Esophagus muscularis mucosa (tissue), 4 donors: ENCODE measurements around the gene RASSF3. TPM values are rescaled to one million over a fixed set of nuclear protein-coding genes. Genes with fewer than 3 reads are reported as not detected.

Experiments used
- DNase-seq: peaks from one replicate; pipeline ENCODE4 v3.0.0-alpha.2; 2017; ENCODE audit errors: extremely low spot score
- H3K27ac ChIP-seq, 4 donors: fragments of 200-600 bp; sonication (generic); replicated peaks in 1 of 4; 1 replicate in 3 of 4; 2 replicates in 1 of 4; pipeline ENCODE4 v1.5.1; 2016 to 2019; ENCODE audit warnings: mild to moderate bottlenecking in 1 of 4
- H3K27me3 ChIP-seq, 4 donors: fragments of 200-600 bp; sonication (generic); one replicate each; pipeline versions ENCODE4 v1.5.1 to v1.6.0; 2016 to 2019
- H3K36me3 ChIP-seq, 4 donors: fragments of 200-600 bp; sonication (generic); one replicate each; pipeline ENCODE4 v1.5.1; 2016 to 2019
- H3K4me1 ChIP-seq, 4 donors: fragments of 200-600 bp; sonication (generic); one replicate each; pipeline ENCODE4 v1.5.1; 2016 to 2019
- H3K4me3 ChIP-seq, 4 donors: fragments of 200-600 bp; sonication (generic); 1 replicate in 2 of 4; 2 replicates in 2 of 4; pipeline ENCODE4 v1.5.1; 2016 to 2019; ENCODE audit warnings: mild to moderate bottlenecking in 4 of 4, moderate library complexity in 1 of 4
- H3K9me3 ChIP-seq, 4 donors: fragments of 200-600 bp; sonication (generic); 1 replicate in 3 of 4; 2 replicates in 1 of 4; pipeline ENCODE4 v1.5.1; 2016 to 2019
- CTCF ChIP-seq, 3 experiments: fragments of 200-600 bp in 2 of 3; fragments of 450-650 bp in 1 of 3; sonication (generic) in 2 of 3; IDR thresholded peaks; one replicate each; pipeline ENCODE4 v1.5.1; 2017 to 2019; ENCODE audit warnings: antibody characterized with exemption in 3 of 3, mild to moderate bottlenecking in 2 of 3, moderate library complexity in 1 of 3
- EP300 ChIP-seq: sonication (generic); formaldehyde crosslinking; IDR thresholded peaks from one replicate; pipeline ENCODE4 v1.6.1; 2017; ENCODE audit warnings: antibody characterized with exemption
- POLR2A ChIP-seq: fragments of 450-650 bp; IDR thresholded peaks from one replicate; pipeline ENCODE4 v1.6.1; 2017; ENCODE audit warnings: antibody characterized with exemption, moderate library complexity, mild to moderate bottlenecking, low read depth
- POLR2AphosphoS5 ChIP-seq, 2 donors: sonication (generic); formaldehyde crosslinking; IDR thresholded peaks; one replicate each; pipeline ENCODE4 v1.6.1; 2017; ENCODE audit warnings: antibody characterized with exemption in 2 of 2
- WGBS: methylation state at CpG from one replicate; pipeline ENCODE4 v1.1.5; 2018; 5-methylcytosine and 5-hydroxymethylcytosine counted together
- intact Hi-C: fragments of 100-400 bp; cut with DNase I; formaldehyde crosslinking; loops from one replicate; pipeline ENCODE4 v1.15.1; 2023
- total RNA-seq, 4 donors: library from RNA; depleted of rRNA; stranded (reverse); fragments of >200 nt; gene quantifications; one replicate each; pipeline versions ENCODE4 v1.1.0 to v1.2.1, GENCODE V29; 2016

RASSF3 gene
- total RNA-seq, 4 donors from 2014 or later = 124 to 299 (median 229) TPM

- peaks cover 7 to 39% (median 20%) of the 10 kb centered on the region in 4 donors for H3K36me3 ChIP-seq
- DNase-seq = no peak
- H3K27me3 ChIP-seq = no peaks in the 10 kb centered on the region
- 38% methylated on average over 1 of the region's 1 CpG for WGBS
- intact Hi-C loops = loop anchor here (2.0 to 5.0 kb wide), 2 partner anchors 147 to 244 kb away; partner anchors contain the start of gene TBK1
- no peaks in the 10 kb centered on the region for H3K9me3 ChIP-seq
- H3K27ac ChIP-seq = peak overlapping the region; percentile 22 to 44 (median 40)
- no peak for TF ChIP-seq POLR2A
- peak; percentile 45 to 59 (median 48) for TF ChIP-seq CTCF (IDR thresholded peaks at IDR 0.05)
- no peak for TF ChIP-seq EP300
- peak in 1 of 2 donors; percentile 10 for TF ChIP-seq POLR2AphosphoS5 (IDR thresholded peaks at IDR 0.05)
- H3K4me3 ChIP-seq = no peak overlapping the region
- peaks cover 16 to 51% (median 40%) of the 10 kb centered on the region in 4 donors for H3K4me1 ChIP-seq
Observed at GRCh38 chr12:64696080-64696741, 85.9 kb downstream of the RASSF3 start.

DNA sequence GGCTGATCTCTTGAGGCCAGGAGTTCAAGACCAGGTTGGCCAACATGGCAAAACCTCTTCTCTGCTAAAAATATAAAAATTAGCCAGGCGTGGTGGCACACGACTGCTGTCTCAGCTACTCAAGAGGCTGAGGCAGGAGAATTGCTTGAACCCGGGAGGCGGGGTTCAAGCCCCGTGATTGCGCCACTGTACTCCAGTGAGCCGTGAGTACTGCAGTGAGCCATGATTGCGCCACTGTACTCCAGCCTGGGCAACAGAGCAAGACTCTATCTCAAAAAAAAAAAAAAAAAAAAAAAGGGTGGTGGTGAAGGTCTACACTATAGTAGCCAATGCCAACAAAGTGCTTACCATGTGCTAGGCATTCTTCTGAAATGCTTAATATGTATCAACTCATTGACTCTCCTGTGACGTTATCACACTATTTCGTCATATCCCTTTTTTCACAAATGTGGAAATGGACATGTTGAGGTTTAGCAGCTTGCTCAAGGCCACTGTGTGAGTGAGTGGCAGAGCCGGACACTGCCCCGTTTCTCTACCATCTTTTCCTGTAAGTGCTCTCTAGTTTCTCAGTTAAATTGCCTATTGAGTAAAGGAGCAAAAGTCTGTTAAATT, 89.3 kb downstream of the RASSF3 start:
- H3K27me3 ChIP-seq = no peaks in the 10 kb centered on the region
- DNase-seq = no peak
- intact Hi-C loops = loop anchor here (5.0 kb wide), 1 partner anchor 247 kb away; the partner anchor contains the start of gene TBK1
- H3K36me3 ChIP-seq = peaks cover 7 to 25% (median 13%) of the 10 kb centered on the region in 4 donors
- no peak overlapping the region for H3K4me3 ChIP-seq
- no peak overlapping the region for H3K27ac ChIP-seq
- TF ChIP-seq CTCF (IDR thresholded peaks at IDR 0.05) = no peak
- TF ChIP-seq POLR2AphosphoS5 (IDR thresholded peaks at IDR 0.05) = no peak
- TF ChIP-seq EP300 = no peak
- TF ChIP-seq POLR2A = no peak
- H3K9me3 ChIP-seq = no peaks in the 10 kb centered on the region
- H3K4me1 ChIP-seq = peaks cover 16 to 36% (median 26%) of the 10 kb centered on the region in 4 donors
- WGBS = 80% methylated on average over 12 of the region's 12 CpGs

DNA sequence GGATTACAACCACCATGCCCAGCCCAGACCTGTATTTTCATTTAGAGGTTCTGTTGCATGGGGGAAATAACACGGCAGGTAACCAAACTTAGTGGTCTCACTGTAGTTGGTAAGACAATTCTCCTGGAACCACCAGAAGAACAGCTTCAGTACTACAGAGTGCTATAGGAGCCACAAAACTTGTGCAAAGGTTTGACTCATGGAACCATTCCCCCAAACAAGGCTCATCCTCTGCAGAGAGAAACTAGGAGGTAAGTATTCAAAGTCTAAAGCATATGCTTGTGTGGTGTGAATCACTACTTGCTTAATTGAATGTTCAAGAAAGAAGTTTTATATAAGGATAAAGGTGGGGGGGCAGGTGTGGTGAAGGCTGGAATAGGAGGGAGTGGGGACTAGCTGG, 90.2 kb downstream of the RASSF3 start:
- 75% methylated on average over 1 of the region's 1 CpG for WGBS

DNA sequence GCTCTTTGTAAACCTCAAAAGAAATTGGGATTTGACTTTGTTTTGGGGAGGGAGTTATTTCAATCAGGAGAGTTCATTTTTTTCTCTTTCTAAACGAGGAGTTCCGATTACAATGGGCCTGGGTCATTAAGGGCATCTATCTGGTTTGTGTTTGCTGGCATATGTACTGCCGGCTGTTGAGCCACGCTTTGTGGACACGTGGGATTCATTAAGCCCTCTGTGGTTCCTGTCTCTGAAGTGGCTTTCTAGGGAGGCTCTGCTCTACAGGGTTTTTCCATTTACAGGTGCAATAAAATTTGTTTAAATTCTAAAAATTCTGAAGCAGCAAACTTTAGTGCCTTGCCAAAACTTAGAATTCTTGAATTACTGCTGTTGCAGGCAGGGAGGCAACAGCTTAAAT, 91.0 kb downstream of the RASSF3 start:
- DNase-seq = no peak
- WGBS = 66% methylated on average over 5 of the region's 5 CpGs
- TF ChIP-seq EP300 (no peak), POLR2AphosphoS5 (IDR thresholded peaks at IDR 0.05) (no peak), POLR2A (no peak), CTCF (IDR thresholded peaks at IDR 0.05) (no peak)
- Histone ChIP-seq H3K4me3 (no peak overlapping the region), H3K36me3 (peaks cover 7 to 13% (median 8%) of the 10 kb centered on the region in 4 donors), H3K27me3 (no peaks in the 10 kb centered on the region), H3K27ac (no peak overlapping the region), H3K4me1 (peaks cover 5 to 24% (median 13%) of the 10 kb centered on the region in 4 donors), H3K9me3 (no peaks in the 10 kb centered on the region)
- intact Hi-C loops = no loop called here

More for the DNA sequence above, 90.2 kb downstream of the RASSF3 start:
- no peak for TF ChIP-seq POLR2A
- no peak for TF ChIP-seq EP300
- TF ChIP-seq POLR2AphosphoS5 (IDR thresholded peaks at IDR 0.05) = no peak
- TF ChIP-seq CTCF (IDR thresholded peaks at IDR 0.05) = no peak
- H3K27ac ChIP-seq = no peak overlapping the region
- DNase-seq = no peak
- H3K9me3 ChIP-seq = no peaks in the 10 kb centered on the region
- peaks cover 7 to 16% (median 8%) of the 10 kb centered on the region in 4 donors for H3K36me3 ChIP-seq
- H3K27me3 ChIP-seq = no peaks in the 10 kb centered on the region
- no peak overlapping the region for H3K4me3 ChIP-seq
- intact Hi-C loops = no loop called here
- peaks cover 9 to 27% (median 17%) of the 10 kb centered on the region in 4 donors for H3K4me1 ChIP-seq
